HS-5 (cell line): Measurements from ENCODE around the gene SHKBP1.
A peak's percentile ranks its signal among the peaks of the same experiment; 100 is the strongest.
"Not testable (repeated sequence)": the region's sequence is repeated elsewhere in the genome, so short reads cannot be mapped to it uniquely, and the experiment has no call there.

Source experiments
- DNase-seq: peaks from one replicate; pipeline ENCODE4 v3.0.0-alpha.2; 2012; ENCODE audit warnings: low read depth

SHKBP1 gene

DNA sequence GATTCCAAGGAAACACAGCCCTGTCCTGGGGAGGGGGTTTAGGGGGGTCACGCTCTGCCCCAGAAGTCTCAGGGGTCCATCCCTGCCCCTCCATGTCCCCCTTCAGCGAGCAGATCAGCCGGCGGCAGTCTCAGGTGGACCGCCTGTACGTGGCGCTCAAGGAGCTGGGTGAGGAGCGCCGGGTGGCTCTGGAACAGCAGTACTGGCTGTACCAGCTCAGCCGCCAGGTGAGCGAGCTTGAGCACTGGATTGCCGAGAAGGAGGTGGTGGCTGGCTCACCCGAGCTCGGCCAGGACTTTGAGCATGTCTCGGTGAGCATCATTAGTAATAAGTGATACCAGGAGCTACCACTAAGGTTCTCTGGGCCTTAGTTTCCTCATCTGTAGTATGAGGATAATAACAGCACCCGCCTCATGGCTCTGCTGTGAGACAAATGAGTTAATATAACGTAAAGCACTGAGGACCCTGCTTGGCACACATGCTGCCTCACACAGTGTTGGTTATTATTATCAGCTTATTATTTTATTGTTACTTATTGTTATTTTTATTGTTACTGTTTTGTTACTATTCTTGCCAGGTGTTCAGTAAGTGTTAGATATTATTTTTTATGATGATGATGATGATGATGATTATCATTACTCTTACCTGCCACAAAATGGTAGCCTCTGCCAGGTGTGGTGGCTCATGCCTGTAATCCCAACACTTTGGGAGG, 20.5 kb upstream of the SHKBP1 start:
- DNase-seq = no peak

DNA sequence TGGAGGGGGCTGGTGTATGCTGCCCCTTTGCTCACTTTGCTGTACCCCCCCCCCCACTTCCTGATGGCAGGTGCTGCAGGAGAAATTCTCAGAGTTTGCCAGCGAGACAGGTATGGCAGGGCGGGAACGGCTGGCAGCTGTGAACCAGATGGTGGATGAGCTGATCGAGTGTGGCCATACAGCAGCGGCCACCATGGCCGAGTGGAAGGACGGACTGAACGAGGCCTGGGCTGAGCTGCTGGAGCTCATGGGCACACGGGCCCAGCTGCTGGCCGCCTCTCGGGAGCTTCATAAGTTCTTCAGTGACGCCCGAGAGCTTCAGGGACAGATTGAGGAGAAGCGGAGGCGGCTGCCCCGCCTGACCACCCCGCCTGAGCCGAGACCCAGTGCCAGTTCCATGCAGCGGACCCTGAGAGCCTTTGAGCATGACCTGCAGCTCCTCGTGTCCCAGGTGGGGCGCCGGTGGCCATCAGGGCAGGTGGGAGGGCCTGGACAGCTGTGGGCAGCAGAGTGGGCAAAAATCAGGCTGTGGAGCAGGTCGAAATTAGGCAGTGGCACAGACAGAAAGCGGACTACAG, 19.6 kb upstream of the SHKBP1 start:
- DNase-seq = no peak

DNA sequence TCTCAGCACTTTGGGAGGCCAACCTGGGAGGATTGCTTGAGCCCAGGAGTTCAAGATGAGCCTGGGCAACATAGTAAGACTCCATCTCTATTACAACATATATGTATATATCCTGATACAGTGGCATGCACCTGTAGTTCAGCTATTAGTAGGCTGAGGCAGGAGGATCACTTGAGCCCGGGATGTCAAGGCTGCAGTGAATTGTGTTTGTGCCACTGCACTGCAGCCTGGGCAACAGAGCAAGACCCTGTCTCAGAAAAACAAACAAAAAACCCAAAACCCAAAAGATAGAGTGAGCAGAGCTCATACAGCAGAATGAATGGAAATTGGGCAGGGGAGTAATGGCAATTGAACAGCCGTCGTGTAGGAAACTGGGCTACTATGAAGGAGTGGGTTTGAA, 17.3 kb upstream of the SHKBP1 start:
- DNase-seq = no peak

DNA sequence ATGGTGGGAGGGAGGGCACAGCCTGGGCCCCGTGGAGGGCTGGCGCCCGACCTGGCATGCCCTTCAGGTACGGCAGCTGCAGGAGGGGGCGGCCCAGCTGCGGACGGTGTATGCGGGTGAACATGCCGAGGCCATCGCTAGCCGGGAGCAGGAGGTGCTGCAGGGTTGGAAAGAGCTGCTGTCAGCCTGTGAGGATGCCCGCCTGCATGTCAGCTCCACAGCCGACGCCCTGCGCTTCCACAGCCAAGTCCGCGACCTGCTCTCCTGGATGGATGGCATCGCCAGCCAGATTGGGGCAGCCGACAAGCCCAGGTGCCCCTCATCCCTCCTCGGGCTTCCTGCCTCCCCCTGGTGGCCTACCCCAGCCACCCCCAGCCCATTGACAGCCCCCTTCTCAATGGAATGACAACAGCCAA, 16.6 kb upstream of the SHKBP1 start:
- no peak for DNase-seq

DNA sequence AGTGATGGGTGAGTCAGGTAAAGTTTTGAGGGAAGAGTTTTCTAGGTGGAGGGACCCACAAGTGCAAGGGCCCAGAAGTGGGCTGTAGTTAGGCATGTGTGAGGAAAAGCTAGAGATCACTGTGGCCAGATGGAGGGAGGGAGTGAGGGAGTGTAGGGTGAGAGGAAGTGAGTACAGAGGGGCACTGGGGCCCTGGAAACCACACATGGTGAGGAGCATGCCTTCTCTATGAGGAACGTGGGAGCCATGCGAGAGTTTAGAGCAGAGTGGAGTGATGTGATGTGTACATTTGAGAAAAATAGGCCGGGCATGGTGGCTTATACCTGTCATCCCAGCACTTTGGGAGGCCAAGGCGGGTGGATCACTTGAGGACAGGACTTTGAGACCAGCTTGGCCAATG, 14.7 kb upstream of the SHKBP1 start:
- DNase-seq = no peak

DNA sequence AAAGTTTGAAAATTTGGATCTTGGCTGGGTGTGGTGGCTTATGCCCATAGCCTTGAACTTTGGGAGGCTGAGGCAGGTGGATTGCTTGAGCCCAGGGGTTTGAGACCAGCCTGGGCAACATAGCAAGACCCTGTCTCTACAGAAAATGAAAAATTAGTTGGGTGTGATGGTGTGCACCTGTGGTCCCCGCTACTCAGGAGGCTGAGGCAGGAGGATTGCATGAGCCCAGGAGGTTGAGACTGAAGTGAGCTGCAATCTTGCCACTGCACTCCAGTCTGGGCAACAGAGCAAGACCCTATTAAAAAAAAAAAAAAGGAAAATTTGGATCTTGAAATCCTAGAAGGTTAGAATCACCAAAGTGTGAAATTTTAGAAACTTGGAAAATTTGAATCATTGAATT, 12.1 kb upstream of the SHKBP1 start:
- not testable (repeated sequence) for DNase-seq

DNA sequence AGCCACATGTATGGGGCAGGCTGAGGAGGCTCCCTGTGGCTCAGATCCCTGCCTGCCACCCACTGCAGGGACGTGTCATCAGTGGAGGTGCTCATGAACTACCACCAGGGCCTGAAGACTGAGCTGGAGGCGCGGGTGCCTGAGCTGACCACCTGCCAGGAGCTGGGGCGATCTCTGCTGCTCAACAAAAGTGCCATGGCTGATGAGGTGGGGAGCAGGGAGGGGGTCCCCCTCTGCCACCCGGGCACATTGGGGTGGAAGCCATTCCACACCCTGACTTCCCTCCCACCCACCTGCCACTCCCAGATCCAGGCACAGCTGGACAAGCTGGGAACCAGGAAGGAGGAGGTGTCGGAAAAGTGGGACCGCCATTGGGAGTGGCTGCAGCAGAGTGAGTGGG, 11.3 kb upstream of the SHKBP1 start:
- no peak for DNase-seq

DNA sequence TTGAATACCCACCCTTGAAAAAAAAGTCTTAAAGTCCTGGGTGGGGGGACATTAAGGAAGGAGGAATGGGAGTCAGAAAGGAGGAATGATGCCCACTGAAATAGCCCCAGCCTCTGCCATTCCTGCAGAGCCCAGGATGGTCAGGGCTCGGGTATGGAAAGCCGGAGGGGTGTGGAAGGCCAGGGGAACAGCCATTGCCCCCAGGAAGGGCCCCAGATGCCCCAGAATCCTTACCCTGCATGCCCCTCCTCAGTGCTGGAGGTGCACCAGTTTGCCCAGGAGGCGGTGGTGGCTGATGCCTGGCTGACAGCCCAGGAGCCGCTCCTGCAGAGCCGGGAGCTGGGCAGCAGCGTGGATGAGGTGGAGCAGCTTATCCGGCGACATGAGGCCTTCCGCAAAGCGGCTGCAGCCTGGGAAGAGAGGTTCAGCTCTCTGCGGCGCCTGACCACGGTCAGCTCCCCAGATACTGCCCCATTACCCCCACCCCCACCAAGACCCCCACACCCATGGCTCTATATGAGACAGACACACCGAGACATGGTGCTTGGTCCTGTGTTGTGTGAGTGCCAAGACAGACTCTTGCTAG, 10.7 kb upstream of the SHKBP1 start:
- no peak for DNase-seq

DNA sequence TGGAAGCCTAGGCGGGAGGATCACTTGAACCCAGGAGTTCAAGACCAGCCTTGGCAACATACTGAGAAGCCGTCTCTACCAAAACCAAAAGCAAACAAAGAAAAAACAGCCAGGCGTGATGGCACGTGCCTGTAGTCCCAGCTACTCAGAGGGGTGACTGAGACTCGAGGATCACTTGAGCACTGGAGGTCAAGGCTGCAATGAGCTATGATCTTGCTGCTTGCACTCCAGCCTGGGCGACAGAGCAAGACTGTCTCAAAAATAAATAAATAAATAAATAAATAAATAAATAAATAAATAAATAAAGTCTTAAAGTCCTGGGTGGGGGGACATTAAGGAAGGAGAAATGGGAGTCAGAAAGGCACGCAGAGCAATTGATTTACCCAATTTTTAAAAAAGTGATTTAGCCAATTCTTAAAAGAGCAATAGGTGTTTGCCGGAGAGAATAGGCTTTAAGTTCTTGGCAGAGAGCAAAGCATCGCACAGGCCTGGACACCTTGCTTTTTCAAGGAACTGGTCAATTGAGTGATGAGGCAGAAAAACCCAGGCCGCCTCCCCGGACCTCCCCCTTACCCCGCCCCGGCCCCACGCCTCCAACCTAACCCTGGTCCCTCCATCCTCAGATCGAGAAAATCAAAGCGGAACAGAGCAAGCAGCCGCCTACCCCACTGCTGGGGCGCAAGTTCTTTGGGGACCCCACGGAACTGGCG, 9.5 kb upstream of the SHKBP1 start:
- DNase-seq = no peak

DNA sequence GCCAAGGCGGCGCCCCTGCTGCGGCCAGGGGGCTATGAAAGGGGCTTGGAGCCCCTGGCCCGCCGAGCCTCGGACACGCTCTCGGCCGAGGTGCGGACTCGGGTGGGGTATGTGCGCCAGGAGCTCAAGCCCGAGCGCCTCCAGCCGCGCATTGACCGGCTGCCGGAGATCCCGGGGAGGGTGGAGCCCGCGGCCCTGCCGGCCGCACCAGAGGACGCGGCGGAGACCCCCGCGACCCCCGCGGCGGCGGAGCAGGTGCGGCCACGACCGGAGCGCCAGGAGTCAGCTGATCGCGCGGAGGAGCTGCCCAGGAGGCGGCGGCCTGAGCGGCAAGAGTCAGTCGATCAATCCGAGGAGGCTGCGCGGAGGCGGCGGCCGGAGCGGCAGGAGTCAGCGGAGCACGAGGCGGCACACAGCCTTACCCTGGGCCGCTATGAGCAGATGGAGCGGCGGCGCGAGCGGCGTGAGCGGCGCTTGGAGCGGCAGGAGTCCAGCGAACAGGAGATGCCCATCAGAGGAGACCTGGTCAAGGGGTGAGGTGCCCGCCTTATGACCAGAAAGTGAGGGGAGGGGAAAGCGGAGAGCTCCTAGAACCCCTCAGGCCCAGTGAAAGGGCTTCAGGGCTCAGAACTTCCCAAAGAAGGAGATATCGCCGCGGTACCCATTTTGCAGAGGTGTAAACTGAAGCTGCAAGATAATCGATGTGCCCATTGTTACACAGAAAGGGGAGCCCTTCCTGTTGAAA, 8.8 kb upstream of the SHKBP1 start:
- no peak for DNase-seq

DNA sequence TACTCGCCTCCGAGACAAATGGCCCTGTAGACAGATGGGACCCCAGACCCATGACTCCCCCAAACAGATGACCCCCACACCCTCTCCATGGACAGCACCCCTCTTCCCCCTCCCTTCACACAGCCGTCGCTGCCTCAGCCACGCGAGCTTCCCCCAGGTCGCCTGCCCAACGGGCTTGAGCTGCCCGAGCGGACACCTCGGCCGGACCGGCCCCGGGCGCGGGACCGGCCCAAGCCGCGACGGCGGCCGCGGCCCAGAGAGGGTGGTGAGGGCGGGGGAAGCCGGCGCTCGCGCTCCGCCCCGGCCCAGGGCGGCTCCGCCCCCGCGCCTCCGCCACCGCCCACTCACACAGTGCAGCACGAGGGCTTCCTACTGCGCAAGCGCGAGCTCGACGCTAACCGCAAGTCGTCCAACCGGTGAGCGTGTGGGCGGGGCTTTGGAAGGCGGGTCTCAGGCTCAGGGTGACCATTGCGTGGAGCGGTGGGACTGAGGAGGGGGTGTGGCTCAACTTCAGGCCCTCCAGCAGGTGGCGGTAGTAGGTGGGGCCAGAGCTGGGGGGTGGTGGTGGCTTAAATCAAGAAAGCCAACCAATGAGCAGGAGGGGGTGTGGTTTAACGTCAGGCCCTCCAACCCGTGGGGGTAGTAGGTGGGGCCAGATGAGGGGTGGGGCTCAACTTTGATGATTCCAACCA, 6.2 kb upstream of the SHKBP1 start:
- DNase-seq = peak; percentile 98

DNA sequence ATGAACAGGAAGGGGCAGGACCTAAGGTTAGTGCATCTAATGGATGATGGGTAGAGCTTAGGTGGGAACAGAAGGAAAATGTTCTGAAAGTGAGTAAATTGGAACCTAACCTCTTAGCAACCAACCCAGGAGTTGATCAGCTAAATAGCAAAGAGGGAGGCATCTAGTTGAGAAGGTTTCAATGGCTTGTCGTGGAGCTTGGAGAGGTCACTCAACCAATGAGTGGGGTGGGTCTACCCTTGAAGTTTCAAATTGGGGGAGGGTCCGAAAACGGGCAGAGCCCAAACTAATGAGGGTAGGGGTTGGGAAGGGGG, 5.7 kb upstream of the SHKBP1 start:
- DNase-seq = no peak

DNA sequence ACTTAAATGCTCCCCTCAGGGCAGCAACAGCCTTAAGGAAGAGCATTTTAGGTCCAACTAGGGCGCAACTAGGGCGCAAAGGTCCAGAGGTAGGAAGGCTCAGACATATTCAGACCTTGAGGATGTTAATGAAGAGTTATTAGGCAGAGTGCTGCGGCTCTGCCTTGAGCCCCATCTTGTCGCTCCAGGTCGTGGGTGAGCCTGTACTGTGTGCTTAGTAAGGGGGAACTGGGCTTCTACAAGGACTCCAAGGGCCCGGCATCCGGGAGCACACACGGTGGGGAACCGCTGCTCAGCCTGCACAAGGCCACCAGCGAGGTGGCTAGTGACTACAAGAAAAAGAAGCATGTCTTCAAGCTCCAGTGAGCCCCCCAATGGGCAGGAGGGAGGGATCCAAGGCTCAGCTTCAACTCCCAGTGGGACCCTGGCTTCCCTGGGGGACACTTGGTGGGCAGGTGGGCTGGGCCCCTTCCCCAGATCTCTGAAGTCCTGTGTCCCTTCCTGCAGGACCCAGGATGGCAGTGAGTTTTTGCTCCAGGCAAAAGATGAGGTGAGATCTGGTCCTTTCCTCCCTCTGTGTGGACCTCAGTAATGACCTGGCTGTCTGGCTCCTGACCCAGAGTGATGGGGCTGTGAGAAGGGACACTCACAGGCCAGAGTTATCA, 4.7 kb upstream of the SHKBP1 start:
- no peak for DNase-seq

DNA sequence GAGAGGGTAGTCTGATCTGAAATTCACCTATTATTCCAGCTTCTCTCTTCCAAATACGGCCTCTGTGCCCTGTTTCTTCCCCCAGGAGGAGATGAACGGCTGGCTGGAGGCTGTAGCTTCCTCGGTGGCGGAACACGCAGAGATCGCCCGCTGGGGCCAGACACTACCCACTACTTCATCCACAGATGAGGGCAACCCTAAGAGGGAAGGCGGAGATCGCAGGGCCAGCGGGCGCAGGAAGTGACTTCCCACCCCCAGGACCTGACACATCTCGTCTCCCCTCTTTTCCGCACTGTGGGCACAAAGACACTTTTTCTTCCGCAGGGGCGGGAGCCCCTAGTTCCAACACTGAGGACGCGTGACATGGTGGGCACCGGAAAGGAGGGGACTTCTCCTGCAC, 1.3 kb upstream of the SHKBP1 start:
- no peak for DNase-seq

DNA sequence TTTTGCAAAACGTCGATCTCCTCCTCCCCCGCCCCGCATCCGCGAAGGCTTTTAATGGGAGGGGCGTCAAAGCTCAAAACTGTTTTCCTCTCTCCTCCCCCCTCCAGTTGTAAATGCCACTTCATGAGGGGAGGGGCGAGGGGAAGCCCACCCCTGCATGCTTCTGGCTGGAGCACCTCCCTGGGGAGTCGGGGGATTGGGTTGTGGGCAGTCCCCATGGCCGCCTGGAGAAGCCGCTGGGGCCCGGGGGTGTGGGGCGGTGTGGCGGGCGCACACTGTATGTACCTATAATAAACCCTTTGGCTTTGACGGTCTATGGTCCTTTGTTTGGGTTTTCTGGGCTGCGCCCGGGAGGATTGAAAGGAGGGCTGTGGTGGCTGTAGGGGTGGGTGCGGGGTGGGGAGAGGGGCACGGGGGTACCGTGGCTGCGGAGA, 505 bp upstream of the SHKBP1 start:
- DNase-seq = no peak

DNA sequence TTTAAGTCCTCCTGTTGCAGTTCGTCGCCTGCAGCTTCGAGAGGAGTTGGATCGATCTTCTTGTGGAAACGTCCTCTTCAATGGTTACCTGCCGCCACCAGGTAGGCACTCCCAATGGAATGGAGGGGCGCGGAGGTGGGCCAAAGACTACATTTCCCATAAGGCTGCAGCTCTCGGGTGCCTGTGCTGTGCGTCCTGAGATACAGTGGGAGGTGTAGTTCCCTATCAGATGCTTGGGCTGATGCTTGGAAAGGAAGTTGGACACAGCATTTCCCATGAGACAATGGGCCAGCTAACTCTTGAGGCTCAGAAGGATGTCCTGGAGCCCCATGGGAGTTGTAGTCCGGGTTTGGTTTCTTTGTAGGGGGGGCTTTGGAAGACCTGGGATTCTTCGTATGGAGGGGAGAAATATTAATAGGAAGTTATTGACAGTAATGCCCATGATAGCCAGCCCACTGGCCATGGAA, 1.8 kb downstream of the SHKBP1 start:
- no peak for DNase-seq

DNA sequence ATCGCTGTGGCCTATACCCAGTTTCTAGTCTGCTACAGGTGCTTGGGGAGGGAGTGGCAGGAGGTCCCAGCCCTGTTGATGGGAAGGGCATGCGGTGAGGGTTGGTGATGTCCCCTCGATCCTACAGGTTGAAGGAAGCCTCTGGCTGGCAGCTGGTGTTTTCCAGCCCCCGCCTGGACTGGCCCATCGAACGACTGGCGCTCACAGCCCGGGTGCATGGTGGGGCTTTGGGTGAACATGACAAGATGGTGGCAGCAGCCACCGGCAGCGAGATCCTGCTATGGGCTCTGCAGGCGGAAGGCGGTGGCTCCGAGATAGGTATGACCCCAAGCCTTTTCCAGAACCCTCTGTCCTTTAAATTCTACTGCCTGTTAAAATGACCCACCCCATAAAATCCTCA, 3.9 kb downstream of the SHKBP1 start:
- no peak for DNase-seq

DNA sequence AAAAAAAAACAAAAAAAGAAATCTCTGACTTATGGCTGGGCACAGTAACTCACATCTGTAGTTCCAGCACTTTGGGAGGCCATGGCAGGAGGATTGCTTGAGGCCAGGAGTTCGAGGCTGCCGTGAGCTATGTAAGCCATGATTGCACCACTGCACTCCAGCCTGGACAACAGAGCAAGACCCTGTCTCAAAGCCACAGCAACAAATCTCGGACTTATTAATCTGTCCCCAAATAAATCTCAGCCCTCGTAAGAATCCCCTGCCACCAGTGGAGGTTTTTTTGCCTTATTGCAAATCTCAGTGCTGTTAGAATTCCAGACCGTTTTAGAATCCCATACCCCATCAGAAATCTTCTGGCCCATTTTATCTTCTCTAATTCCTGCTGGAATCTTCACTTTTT, 4.9 kb downstream of the SHKBP1 start:
- DNase-seq = no peak

DNA sequence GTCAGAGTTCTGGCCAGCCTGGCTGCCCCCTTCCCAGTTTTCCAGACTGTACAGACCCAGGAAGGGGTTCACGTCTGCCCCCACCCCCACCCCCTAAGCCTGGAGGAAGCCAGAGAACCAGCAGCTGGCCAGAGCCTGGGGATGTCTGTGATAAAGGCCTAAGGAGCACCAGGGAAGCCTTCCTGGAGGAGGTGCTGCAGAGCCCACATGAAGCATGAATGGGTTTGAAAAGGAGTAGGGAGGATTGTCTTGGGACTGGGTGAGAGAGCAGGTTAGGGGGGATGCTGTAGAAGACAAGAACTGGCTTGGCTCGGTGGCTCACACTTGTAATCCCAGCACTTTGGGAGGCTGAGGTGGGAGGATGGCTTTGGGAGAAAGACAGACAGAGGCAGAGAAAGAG, 5.8 kb downstream of the SHKBP1 start:
- DNase-seq = no peak

DNA sequence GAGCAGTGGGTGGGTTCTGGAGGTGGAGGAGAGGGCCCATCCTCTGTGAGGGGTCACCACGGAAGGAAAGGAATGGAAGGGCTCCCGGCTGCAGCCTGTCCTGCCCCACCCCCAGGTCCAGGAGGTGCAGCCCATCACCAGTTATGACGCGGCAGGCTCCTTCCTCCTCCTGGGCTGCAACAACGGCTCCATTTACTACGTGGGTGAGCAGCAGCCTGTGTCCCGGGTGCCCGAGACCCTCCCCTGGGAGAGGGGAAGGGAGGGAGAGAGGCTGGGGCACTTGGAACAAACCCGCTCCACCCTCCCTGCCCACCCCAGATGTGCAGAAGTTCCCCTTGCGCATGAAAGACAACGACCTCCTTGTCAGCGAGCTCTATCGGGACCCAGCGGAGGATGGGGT, 6.6 kb downstream of the SHKBP1 start:
- DNase-seq = no peak

DNA sequence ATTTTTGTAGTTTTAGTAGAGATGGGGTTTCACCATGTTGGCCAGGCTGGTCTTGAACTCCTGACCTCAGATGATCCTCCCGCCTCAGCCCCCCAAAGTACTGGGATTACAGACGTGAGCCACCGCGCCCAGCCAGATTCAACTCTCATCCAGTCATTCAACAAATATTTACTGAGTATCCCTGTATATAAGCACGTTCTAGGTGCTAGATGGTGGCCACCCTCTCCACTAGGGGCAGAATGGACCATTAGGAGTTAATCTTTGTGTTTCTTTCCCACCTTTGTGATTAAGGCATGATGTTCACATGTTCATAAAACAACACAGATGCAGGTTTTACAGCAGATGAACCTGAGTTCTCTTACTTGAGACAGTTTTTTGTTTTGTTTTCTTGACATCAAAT, 7.3 kb downstream of the SHKBP1 start:
- DNase-seq = no peak
